ENCODE measurements around the gene NINL.

DNA sequence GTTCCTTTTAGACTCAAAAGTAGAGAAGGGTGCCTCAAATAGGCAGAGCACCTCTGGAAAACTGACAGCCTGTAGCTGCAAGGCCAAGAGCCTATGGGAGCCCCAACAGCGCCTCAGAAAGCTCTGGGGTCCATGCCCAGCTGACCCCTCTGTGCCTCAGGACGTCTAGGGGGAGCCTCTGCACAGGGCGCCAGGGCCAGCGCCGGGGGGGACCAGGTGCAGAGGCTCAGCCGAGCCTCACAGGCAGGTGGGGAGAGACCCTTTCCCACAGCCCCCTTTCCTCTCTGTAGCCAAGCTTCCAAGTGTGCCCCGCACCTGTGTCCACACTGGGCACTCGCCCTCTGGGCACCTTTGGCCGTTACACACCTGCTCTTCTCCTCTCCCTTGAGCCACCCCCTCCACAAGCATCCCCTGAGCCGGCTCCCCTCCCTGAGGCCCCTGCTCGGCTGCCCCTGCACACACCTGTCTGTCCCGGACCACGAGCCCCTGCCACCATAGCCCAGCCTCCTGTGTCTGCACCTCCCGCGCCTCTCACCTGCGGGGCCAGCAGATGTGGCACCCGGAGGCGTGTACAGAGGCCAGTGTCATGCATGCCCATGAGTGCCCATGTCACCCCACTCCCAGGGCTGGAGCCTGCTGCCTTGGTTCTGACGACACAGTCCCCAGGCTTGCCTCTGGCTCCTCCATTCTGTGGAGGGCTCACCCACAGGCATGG lies 124.6 kb downstream of the NINL start:
- no peak for TF ChIP-seq EZH2 (IDR thresholded peaks at IDR 0.05; ENCODE audit: borderline replicate concordance)
- TF ChIP-seq, protein P1, sequence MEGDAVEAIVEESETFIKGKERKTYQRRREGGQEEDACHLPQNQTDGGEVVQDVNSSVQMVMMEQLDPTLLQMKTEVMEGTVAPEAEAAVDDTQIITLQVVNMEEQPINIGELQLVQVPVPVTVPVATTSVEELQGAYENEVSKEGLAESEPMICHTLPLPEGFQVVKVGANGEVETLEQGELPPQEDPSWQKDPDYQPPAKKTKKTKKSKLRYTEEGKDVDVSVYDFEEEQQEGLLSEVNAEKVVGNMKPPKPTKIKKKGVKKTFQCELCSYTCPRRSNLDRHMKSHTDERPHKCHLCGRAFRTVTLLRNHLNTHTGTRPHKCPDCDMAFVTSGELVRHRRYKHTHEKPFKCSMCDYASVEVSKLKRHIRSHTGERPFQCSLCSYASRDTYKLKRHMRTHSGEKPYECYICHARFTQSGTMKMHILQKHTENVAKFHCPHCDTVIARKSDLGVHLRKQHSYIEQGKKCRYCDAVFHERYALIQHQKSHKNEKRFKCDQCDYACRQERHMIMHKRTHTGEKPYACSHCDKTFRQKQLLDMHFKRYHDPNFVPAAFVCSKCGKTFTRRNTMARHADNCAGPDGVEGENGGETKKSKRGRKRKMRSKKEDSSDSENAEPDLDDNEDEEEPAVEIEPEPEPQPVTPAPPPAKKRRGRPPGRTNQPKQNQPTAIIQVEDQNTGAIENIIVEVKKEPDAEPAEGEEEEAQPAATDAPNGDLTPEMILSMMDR (IDR thresholded peaks at IDR 0.05; ENCODE audit: poor library complexity): no peak
